GM21717 (cell line): ENCODE results near the gene GTF2I.
"Not testable (repeated sequence)": the region's sequence is repeated elsewhere in the genome, so short reads cannot be mapped to it uniquely, and the experiment has no call there.

Experiments
- ATAC-seq: cut with Tn5 transposase; IDR thresholded peaks from one replicate; pipeline ENCODE4 v1.9.1; 2021; ENCODE audit warnings: mild to moderate bottlenecking, moderate library complexity; ENCODE audit not compliant: unreplicated experiment

GTF2I gene

DNA sequence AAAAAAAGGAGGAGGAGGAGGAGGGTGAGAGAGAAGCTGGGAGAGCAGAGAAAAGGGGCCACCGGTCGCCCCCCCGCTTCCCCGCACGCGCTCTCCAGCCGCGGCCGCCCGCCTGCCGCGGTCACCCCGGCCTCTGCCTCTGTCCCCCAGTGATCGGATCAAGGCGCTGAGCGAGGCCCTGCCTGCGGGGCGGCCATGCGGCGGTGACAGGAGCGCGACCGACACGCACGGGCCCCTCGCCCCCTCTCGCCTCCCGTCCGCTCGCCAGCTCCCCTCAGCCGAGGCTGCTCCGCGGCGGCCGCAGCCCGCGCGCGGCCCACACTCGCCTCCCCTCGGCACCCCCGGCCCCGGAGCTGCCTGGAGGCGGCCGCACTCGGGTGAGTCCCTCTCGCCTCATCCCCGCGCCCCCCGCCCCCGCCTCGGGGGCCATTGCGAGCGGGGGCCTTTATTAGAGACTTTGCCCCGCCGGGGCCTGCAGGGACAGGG is at the start of gene GTF2I:
GTF2I (plus strand) TSS at position 27 of the 486 bp plus-strand sequence. CDS start 31,411 bp downstream, outside the sequence.
- peak; percentile 12 for ATAC-seq

DNA sequence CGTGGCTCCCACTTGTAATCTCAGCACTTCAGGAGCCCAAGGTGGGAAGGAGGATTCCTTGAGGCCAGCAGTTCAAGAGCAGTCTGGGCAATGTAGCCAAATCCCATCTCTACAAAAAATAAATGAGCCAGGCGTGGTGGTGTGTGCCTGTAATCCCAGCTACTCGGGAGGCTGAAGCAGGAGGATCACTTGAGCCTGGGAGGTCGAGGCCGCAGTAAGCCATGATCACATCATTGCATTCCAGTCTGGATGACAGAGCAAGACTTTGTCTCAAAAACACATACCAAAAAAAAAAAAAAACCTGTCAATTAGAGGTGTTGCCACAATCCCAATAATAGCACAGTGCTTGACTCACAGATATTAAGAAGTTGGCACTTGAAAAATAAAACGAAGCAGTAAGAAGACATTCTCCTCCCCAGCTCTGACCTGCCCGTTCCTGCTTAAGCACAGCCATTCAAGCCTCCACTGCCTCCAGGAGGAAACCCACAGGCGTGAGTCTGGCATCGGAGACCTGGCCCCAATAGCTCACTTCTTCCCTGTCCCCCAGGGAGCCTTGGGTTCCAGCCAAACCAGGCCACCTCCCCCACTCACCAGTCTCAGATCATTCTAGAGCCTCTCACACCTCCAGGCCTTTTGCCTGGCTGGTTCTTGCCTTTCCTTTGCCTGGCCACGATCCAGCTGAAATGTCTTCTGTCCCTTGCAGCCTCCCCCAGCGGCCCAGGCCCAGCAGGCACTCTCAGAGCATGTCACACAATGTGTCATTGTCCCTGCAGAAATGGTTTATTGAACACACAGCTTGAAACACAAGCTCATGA is 45.3 kb upstream of the GTF2I start:
- ATAC-seq: no peak

DNA sequence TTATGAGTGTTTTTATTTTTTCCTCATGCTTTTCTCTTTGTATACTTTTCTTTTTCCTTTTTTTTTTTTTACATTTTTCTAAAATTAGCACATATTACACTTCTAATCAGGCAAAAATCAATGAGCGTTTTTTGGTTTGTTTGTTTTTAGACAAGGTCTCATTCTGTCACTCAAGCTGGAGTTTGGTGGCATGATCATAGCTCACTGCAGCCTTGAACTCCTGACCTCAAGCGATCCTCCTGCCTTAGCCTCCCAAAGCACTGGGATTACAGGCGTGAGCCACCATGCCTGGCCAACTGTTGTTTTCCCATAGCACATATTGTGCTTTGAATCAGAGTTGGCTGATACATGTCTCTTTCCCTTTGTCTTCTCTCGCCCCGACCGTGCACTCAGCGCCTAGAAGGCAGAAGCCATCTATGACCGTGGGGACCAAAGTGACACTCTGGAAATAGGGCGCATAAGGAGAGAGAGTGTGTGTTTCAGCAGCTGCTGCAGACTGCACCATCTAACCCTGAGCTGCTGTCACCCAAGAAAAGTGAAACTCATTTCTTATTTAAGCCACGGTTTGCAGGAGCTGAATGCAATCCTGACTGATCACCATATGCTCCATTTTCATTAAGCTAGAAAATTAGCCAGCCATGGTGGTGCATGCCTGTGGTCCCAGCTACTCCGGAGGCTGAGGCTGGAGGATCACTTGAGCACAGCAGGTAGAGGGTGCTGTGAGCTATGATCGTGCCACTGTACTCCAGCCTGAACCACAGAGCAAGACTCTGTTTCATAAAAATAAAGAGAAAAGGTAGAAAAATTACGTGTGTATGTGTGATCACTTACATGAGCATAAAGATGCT is 41.4 kb upstream of the GTF2I start:
- no peak for ATAC-seq

DNA sequence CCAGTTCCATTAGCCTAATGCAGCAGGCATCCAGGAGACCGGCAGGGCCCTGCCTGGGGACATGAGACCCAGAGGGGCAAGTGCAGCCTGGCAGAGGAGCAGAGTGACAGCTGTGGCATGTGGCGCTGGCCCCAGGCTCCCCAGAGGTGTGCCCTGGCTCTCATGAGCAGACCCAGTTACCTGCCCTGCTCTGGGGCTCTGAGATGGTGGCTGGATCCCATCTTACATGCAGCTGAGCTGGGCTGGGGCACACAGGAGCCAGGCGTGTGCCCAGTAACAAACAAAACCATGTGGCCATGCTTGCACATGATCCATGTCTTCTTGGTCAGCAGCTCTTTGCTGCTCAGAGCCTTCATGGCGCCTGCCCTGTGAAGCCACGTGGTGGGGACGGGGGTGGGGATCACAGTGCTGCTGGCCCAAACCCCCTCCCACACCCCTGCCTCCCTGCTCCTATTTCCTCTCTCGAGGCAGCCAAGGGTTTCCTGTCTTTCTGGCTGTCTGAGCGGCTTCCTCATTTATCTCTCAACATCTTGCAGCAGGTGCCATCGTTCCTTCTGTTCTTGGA is 40.3 kb upstream of the GTF2I start:
- ATAC-seq: no peak

DNA sequence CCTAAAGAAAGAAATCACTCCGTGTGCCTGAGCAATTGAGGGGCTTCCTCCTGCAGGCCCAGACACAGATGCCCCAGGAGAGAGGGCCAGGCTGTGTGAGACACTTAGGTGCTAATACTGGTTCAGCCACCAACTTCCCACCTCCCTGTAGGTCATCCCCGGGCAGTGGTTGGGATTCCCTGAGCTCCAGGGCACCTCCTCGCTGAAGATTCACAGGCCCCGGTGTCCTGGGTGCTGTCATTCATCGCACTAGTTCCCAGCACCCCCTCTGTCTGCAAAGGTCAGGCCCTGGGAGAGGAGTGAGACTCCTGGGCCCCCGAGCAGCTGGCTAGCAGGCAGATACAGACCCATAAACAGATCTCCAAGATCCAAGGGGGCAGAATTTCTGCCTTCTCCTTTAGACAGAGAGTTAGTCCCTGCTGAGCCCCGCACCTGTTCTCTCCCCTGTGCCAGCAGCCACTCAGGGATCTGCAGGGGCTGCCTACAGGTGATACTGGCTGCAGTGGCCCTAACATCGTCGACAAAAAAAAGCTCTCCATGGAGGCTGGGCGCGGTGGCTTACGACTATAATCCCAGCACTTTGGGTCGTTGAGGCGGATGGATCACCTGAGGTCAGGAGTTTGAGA is 38.2 kb upstream of the GTF2I start:
- ATAC-seq: no peak

DNA sequence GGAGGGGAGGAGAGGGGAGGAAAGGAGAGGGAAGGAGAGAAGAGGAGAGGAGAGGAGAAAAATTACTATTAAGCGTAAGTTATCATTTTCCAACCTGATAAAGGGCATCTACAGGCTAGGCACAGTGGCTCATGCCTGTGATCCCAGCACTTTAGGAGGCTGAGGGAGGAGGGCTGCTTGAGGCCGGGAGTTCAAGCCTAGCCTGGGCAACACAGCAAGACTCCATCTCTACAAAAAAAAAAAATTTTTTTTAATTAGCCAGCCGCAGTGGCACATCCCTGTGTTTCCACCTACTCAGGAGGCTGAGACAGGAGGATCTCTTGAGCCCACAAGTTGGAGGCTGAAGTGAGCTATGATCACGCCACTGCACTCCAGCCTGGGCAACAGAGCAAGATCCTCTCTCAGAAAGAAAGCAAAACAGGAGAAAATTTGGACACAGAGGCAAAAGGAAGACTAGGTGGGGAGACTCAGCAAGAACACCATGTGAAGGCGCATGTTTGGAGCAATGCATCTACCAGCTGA is 35.2 kb upstream of the GTF2I start:
- no peak for ATAC-seq

DNA sequence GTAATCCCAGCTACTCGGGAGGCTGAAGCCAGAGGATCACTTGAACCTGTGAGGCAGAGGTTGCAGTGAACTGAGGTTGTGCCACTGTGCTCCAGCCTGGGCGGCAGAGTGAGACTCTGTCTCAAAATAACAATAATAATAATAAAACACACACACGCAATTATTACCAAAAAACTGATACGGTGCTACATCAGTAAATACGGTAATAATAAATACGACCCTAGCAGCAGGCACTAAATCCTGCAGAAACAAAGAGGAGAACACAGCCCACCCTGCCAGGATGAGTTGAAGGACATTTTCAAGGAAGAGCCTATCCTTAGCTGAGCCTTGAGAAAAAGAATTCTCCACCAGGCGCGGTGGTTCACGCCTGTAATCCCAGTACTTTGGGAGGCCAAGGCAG is 34.4 kb upstream of the GTF2I start:
- ATAC-seq: no peak

DNA sequence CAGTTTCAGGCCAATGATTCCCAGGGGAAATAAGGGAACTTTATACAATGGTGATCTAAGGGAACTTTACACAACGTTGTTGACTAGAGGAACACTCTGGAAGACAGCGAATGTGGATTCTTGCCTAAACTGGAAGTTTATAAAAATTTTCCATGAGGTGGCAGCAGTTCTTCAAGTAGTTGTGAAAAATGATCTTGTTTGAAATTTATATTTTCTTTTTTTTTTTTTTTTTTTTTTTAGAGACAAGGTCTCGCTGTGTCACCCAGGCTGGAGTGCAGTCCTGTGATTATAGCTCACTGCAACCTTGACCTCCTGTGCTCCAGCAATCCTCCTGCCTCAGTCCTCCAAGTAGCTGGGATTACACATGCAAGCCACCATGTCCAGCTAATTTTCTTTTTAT is 32.1 kb upstream of the GTF2I start:
- ATAC-seq: no peak

DNA sequence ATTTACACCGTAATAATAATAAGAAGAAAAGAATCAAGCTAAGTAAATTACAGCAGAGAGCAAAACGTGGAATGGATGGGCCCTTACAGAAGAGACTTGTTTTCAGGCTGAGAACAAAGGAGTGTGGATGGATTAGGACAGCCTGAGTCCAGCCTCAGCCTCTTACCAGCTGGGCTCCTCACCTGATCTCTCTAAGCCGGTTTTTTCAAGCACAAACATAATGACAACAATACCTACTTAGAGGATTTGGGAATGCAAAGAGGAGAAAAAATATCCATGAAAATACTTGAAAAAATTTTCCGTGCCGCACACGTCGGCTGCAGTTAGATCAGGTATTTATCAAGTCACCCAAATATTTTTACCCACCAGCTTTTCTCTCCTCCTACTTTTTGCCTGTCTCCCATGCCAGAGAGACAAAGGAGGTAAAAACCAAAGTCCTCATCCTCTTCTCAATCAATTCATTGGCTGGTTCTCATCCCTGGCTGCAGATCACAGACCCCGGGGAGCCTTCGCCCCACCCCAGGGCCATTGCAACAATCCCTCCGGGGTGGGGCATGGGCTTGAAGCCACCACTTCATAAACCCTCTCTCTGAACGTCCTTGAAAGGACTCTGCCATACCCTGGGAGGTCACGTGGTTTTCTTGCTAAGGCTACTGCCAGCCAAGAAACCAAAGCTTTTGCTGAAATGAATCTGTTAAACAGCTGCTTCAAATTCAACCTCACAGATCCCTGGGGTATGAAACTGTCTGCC is 29.7 kb upstream of the GTF2I start:
- ATAC-seq: no peak

DNA sequence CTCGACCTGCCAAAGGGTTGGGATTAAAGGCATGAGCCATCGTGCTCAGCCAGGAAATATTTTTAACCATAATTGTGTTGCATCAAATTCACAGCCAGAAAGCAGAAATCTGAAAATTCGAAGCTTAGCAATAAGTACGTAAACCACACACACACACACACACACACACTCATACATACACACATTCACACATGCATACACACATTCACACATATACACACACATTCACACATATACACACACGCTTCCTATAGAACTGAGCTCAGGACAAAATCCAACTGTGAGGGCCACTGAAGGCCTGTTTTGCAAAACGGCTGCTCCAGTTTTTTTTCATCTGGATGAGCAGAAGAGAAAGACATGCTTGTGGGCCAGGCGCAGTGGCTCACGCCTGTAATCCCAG is 25.0 kb upstream of the GTF2I start:
- no peak for ATAC-seq

DNA sequence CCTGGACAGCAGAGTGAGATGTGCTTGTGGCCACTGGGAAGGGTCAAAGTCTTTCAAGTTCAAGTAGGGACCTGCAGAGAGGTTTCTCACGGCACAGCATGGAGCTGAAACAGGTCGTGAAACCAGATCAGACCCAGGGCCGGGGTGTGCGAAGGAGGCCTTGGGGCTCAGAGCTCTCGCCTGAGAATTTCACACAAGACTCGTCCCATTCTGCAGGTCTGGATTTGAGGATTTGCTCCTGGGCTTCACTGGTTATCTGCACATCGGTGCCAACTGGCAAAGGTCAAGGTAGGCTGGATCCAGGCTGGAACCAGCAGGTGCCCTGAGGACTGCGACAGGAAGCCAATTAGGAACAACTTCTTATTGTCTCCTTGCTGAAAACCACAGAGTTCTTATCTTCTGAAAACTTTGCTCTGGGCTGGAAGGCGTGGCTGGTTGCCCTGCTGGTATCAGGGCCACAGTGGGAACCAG is 24.0 kb upstream of the GTF2I start:
- no peak for ATAC-seq

DNA sequence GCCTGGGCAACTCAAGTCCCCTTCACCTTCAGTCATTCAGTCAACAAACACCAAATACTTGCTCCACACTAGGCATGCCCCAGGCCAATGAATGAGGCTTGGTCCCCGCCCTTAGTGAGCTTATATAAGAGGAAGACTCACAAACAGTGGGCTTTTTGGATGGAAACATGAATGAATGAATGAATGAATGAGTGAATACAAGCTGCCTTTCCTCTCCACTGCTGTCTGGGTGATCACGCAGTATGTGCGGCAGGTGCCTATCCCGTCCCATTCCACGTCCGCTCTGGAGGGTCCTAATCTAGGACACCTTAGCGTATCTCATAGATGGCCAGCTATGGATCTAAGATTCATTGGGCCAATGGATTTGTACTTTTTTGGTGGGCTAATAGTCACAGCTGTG is 19.8 kb upstream of the GTF2I start:
- ATAC-seq: no peak

DNA sequence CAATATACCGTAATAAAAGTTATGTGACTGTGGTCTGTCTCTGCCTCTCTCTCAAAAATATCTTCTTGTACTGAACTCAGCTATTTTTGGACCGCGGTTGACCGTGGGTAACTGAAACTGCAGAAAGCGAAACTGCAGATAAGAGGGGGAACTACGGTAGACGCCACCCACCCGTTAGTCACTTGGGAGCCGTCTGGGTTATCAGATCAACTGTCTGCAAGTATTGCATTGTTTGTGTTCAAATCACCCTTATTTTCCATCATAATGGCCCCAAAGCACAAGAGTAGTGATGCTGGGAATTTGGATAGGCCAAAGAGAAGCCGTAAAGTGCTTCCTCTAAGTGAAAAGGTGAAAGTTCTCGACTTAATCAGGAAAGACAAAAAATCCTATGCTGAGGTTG is 7.5 kb upstream of the GTF2I start:
- peak; percentile 75 for ATAC-seq

DNA sequence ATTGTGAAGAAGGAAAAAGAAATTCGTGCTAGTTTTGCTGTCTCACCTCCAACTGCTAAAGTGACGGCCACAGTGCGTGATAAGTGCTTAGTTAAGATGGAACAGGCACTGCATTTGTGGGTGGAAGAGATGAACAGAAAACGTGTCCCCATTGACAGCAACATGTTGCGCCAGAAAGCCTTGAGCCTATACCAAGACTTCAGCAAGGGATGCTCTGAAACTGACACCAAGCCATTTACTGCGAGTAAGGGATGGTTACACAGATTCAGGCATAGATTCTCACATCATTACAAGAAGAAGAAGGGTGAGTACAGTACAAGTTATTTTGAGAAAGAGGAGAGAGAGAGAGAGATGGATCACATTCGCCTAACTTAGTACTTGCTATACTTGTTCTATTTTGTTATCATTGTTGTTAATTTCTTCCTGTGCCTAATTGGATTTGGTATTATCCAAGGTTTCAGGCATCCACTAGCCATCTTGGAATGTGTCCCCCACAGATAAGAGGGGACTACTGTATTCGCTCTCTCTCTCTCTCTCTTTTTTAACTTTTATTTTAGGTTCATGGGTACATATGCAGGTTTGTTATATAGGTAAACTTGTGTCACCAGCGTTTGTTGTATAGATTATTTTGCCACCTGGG is 6.9 kb upstream of the GTF2I start:
- ATAC-seq: peak; percentile 27

DNA sequence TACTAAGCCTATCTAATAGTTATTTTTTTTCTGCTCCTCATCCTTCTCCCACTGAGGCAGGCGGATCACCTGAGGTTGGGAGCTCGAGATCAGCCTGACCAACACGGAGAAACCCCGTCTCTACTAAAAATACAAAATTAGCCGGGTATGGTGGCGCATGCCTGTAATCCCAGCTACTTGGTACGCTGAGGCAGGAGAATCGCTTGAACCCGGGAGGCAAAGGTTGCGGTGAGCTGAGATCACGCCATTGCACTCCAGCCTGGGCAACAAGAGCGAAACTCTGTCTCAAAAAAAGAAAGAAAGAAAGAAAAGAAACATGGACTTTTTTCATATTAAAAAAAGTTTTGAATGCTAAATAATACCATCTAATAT is 6.4 kb upstream of the GTF2I start:
- not testable (repeated sequence) for ATAC-seq

DNA sequence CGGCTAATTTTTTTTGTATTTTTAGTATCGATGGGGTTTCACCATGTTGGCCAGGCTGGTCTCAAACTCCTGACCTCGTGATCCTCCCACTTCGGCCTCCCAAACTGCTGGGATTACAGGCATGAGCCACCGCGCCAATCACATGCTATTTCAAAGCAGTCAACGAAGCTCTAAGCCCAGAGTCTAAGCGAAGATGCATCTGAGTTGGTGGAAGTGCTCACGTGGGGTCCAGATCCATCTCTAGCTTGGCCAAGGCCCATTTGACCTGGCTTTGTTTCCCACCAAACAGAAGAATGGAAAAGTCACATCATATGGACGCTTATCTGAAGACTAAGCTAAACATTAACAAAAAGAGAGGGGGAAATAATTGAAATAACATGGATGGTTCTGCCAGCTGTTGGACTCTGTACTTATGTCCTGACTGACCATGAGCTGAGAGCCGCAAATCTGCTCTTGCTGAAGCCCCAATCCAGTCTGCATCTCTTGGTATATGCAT is 3.8 kb upstream of the GTF2I start:
- ATAC-seq: no peak

DNA sequence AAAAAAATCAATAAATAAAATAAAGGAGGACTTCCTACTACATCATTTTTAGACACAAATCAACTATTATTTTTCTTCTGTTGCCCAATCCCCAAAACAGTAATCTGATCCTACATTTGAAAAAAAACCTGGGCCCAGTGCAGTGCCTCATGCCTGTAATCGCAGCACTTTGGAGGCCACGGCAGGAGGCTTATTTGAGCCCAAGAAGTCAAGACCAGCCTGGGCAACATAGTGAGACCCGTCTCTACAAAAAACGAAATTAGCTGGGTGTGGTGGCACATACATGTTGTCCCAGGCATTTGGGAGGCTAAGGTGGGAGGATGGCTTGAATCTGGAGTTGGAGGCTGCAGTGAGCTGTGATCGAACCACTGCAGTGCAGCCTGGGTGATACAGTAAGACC is 2.7 kb upstream of the GTF2I start:
- ATAC-seq: no peak

DNA sequence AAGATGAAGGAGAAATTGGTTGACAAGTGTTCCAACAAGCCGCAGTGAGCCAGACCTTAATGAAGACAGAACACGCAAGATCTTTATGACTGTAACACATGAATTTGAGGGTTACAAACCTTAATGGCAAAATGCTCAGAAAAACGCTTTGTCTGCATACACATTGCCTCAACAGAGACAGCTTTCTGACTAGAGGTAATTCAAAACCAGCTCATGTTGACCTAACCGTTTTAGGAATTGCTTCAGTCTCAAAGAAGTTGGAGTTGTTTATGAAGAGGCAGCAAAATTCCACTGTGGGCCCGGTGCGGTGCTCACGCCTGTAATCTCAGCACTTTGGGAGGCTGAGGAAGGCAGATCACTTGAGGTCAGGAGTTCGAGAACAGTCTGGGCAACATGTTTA is 2.2 kb upstream of the GTF2I start:
- no peak for ATAC-seq

DNA sequence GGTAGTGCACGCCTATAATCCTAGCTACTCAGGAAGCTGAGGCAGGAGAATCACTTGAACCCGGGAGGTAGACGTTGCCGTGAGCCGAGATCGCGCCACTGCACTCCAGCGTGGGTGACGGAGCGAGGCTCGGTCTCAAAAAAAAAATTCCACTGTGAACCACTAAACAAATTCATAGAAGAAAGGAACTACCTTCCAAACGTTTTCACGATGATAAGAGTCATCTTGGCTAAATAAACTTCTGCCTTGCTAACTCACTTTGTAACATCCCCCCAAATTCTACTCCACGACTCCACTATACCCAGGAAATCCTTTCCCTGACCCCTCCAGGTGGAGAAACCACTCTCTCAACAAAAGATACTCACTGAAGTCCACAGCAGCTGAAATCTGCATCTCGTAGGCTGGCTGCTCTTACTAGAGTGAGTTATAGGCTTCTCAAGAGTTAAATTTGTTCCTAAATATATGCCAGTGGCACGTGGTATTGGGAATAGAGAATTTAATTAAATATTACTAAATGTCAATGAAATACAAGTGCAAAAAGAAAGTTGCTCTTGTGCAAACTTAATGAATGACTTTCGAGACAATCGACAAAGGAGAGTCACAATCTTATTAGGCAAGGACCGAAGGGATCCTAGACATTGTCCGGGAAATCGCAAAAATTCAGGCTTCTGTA is 1.6 kb upstream of the GTF2I start:
- ATAC-seq: no peak
